Breast epithelium (tissue), 4 donors: ENCODE measurements around the gene APOA1. TPM values are rescaled to one million over a fixed set of nuclear protein-coding genes. Genes with fewer than 3 reads are reported as not detected.

Experiments used
- DNase-seq, 2 donors: peaks; one replicate each; pipeline ENCODE4 v3.0.0-alpha.2; 2019; ENCODE audit warnings: low spot score in 2 of 2
- H3K27ac ChIP-seq, 2 donors: fragments of 200-600 bp; sonication (generic) in 1 of 2; one replicate each; pipeline ENCODE4 v1.5.1; 2016 to 2019; ENCODE audit warnings: mild to moderate bottlenecking in 1 of 2
- H3K27me3 ChIP-seq, 2 donors: fragments of 200-600 bp; sonication (generic) in 1 of 2; one replicate each; pipeline versions ENCODE4 v1.5.1 to v1.6.0; 2017 to 2019; ENCODE audit warnings: control low read depth in 1 of 2, mild to moderate bottlenecking in 1 of 2
- H3K36me3 ChIP-seq: fragments of 200-600 bp; one replicate; pipeline ENCODE4 v1.5.1; 2019
- H3K4me1 ChIP-seq, 2 donors: fragments of 200-600 bp; sonication (generic); one replicate each; pipeline ENCODE4 v1.5.1; 2016 to 2019; ENCODE audit warnings: control low read depth in 1 of 2
- H3K4me3 ChIP-seq, 3 donors: fragments of 200-600 bp; sonication (generic); 1 replicate in 2 of 3; 2 replicates in 1 of 3; pipeline ENCODE4 v1.5.1; 2016 to 2019; ENCODE audit warnings: mild to moderate bottlenecking in 3 of 3, moderate library complexity in 2 of 3
- H3K9me3 ChIP-seq, 2 donors: fragments of 200-600 bp; sonication (generic) in 1 of 2; one replicate each; pipeline ENCODE4 v1.5.1; 2016 to 2019; ENCODE audit warnings: control low read depth in 1 of 2
- POLR2A ChIP-seq: fragments of 450-650 bp; IDR thresholded peaks from one replicate; pipeline ENCODE4 v1.6.1; 2016; ENCODE audit warnings: antibody characterized with exemption, mild to moderate bottlenecking, moderate library complexity
- POLR2AphosphoS5 ChIP-seq, 3 donors: sonication (generic); formaldehyde crosslinking; IDR thresholded peaks; one replicate each; pipeline ENCODE4 v1.6.1; 2017; ENCODE audit warnings: antibody characterized with exemption in 3 of 3
- intact Hi-C: fragments of 100-400 bp; cut with DNase I; formaldehyde crosslinking; loops from one replicate; pipeline ENCODE4 v1.15.1; 2023; ENCODE audit warnings: low total_unique reads
- total RNA-seq, 3 donors: library from RNA; depleted of rRNA; stranded (reverse); fragments of >200 nt; gene quantifications; one replicate each; pipeline ENCODE4 v1.1.0, GENCODE V29; 2016
- TF ChIP-seq, protein P1 (sequence below), 3 donors: fragments of 450-650 bp; IDR thresholded peaks; one replicate each; pipeline ENCODE4 v1.5.1; 2016 to 2017; ENCODE audit warnings: antibody characterized with exemption in 3 of 3, mild to moderate bottlenecking in 3 of 3, moderate library complexity in 3 of 3

The APOA1 gene
- total RNA-seq, 3 donors from 2014 or later = 0.33 to 1.5 (median 0.48) TPM

DNA sequence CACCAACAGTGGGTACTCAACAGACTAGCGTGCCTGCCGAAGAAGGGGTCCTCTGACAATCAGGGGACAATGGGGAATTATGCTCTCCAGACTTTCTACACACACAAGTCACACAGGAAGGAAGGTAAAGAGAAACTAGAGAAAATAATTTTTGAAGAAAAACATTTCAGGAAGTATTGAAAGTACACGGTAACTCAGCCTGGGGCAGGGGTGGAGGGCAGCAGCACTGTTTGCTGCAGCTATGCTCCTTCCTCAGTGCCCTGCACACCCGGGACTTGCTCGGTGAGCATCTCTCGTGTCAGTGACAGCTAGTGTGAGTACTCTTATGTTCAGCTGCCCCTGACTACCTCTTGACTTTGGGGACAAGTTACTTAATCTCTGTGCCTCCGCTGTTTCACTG is 18.0 kb upstream of the APOA1 start:
- no peak for DNase-seq
- no peak for TF ChIP-seq POLR2A
- TF ChIP-seq, protein P1, sequence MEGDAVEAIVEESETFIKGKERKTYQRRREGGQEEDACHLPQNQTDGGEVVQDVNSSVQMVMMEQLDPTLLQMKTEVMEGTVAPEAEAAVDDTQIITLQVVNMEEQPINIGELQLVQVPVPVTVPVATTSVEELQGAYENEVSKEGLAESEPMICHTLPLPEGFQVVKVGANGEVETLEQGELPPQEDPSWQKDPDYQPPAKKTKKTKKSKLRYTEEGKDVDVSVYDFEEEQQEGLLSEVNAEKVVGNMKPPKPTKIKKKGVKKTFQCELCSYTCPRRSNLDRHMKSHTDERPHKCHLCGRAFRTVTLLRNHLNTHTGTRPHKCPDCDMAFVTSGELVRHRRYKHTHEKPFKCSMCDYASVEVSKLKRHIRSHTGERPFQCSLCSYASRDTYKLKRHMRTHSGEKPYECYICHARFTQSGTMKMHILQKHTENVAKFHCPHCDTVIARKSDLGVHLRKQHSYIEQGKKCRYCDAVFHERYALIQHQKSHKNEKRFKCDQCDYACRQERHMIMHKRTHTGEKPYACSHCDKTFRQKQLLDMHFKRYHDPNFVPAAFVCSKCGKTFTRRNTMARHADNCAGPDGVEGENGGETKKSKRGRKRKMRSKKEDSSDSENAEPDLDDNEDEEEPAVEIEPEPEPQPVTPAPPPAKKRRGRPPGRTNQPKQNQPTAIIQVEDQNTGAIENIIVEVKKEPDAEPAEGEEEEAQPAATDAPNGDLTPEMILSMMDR (IDR thresholded peaks at IDR 0.05) = no peak
- TF ChIP-seq POLR2AphosphoS5 (IDR thresholded peaks at IDR 0.05) = no peak
- H3K27ac ChIP-seq = no peak overlapping the region

DNA sequence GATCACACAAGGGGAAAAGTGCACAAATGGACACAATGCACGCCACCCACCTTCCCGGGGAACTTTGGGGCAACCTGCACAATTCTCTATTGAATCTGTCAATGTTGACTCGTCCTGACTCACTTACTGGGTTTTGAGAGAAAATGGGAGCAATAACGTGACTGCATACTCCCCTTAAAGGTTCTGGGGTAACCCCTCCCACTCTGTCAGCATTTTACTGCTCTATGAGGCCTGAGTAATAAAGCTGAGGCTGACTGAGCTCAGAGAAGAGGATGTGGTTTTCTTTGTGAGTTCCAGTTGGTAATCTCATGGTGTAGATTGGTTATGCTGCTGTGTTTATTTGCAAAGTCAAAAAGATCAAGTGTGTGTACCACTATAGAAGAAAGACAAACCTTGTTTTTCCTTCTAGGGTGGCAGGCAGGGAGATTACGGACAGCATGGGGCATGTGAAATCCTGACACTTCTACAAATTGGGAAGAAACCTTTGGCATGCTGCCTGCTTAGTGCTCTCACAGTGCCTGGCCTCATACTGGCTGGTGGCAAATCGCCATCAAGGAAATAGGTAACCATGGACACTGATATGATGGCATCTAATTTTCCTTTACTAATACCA is 16.1 kb upstream of the APOA1 start:
- intact Hi-C loops = no loop called here
- H3K36me3 ChIP-seq = no peaks in the 10 kb centered on the region
- peak overlapping the region in 1 of 2 donors; percentile 44 for H3K27ac ChIP-seq

More for the DNA sequence above, 18.0 kb upstream of the APOA1 start:
- H3K27me3 ChIP-seq = no peaks in the 10 kb centered on the region
- intact Hi-C loops = no loop called here
- peaks cover 6% of the 10 kb centered on the region for H3K36me3 ChIP-seq
- no peaks in the 10 kb centered on the region for H3K9me3 ChIP-seq
- no peak overlapping the region for H3K4me3 ChIP-seq
- H3K4me1 ChIP-seq = no peaks in the 10 kb centered on the region

DNA sequence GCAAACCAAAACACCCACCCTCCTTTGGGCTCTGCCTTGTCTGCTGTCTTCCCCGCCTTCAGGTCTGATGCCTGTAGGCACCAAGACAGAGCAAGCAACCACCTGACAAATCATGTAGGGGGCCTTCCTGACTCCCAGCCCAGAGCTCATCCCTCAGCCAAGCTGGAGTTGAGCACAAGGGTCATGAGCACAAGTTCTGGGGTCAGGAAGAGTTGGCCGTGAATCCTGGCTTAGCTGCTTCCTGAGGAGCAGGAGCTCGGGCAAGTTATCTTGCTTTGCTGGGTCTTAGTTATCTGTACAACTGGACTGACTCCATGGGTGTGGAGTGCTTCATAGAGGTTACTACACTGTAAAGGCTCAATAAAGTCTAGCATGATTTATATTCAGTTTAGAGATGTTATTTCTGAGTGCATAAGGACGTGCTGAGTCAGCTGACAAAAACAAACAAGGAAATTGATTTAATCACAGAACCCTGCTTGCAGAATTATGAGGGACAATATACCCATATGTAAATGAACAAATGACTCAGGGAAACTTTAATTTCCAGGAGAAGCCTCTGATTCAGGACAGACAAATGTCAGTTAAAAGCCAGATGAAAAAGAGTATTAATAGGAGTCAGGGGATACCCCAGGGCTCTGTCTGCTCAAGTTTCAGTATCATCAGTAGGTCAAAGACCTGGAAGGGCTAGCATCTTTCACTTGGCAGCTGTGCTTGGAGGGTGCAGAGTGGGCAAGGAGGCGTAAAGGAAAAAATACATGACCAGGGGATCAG is 15.0 kb upstream of the APOA1 start:
- Histone ChIP-seq H3K27ac (peak overlapping the region in 1 of 2 donors; percentile 64), H3K4me1 (no peaks in the 10 kb centered on the region), H3K9me3 (no peaks in the 10 kb centered on the region), H3K36me3 (no peaks in the 10 kb centered on the region), H3K4me3 (no peak overlapping the region), H3K27me3 (no peaks in the 10 kb centered on the region)
- DNase-seq = no peak
- no peak for TF ChIP-seq POLR2A
- TF ChIP-seq POLR2AphosphoS5 (IDR thresholded peaks at IDR 0.05) = no peak
- TF ChIP-seq, protein P1 (IDR thresholded peaks at IDR 0.05) = no peak
- intact Hi-C loops = no loop called here

More for the DNA sequence above, 16.1 kb upstream of the APOA1 start:
- no peaks in the 10 kb centered on the region for H3K27me3 ChIP-seq
- DNase-seq = no peak
- H3K9me3 ChIP-seq = no peaks in the 10 kb centered on the region
- no peaks in the 10 kb centered on the region for H3K4me1 ChIP-seq
- TF ChIP-seq POLR2AphosphoS5 (IDR thresholded peaks at IDR 0.05) (no peak), POLR2A (no peak)
- TF ChIP-seq, protein P1 (IDR thresholded peaks at IDR 0.05) = no peak
- H3K4me3 ChIP-seq = no peak overlapping the region

DNA sequence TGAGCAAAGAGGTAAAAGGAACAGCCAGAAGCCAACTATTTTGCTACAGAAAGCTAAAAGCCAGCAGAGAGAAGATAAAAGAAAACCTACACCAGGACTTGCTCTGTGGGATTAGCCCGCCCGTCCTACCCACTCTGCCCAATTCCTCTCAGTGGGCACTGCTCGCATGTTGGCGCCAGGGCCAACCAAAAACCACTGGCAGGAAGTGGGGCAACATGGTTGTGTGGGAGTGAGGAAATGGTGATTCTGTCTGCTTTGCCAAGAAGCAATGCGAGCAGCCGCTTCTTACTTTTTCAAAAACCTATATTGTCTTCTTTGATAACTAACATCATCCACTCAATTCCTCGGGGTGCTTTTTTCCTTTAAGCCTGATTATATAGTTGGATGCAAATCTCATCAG is 14.2 kb upstream of the APOA1 start:
- Histone ChIP-seq H3K27me3 (no peaks in the 10 kb centered on the region), H3K27ac (no peak overlapping the region), H3K4me1 (no peaks in the 10 kb centered on the region), H3K9me3 (no peaks in the 10 kb centered on the region), H3K36me3 (peaks cover 5% of the 10 kb centered on the region), H3K4me3 (no peak overlapping the region)
- TF ChIP-seq POLR2AphosphoS5 (IDR thresholded peaks at IDR 0.05) (no peak), POLR2A (no peak)
- TF ChIP-seq, protein P1 (IDR thresholded peaks at IDR 0.05) = no peak
- peak in 1 of 2 donors; percentile 30 for DNase-seq
- intact Hi-C loops = no loop called here

DNA sequence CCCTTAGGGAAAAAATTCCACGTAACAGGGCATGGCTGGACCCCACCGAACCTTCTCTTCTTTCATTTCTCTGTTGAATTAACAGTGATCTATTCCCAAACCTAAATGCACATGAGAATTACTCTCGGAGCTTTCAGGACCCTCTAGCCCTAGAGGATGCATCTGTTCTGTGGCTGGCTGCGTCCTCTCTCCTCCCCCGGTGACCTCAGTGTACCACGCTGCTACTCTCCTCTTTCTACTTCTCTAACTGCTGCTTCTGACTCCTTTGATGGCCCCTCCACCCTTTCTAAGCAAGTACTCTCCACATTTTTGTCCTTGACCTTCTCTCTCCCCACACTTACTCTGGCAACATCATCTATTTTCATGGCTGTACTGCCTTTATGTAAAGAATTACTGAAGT is 12.1 kb upstream of the APOA1 start:
- no peak for TF ChIP-seq POLR2A
- TF ChIP-seq POLR2AphosphoS5 (IDR thresholded peaks at IDR 0.05) = no peak
- TF ChIP-seq, protein P1 (IDR thresholded peaks at IDR 0.05) = no peak
- intact Hi-C loops = no loop called here
- H3K4me1 ChIP-seq = no peaks in the 10 kb centered on the region
- DNase-seq = no peak
- H3K4me3 ChIP-seq = no peak overlapping the region
- H3K36me3 ChIP-seq = peaks cover 5% of the 10 kb centered on the region
- no peak overlapping the region for H3K27ac ChIP-seq
- H3K27me3 ChIP-seq = no peaks in the 10 kb centered on the region
- no peaks in the 10 kb centered on the region for H3K9me3 ChIP-seq
